Endothelial cell (in vitro differentiated cells): Measurements from ENCODE around the gene LRTM2. TPM values are rescaled to one million over a fixed set of nuclear protein-coding genes. Genes with fewer than 3 reads are reported as not detected.
"Not testable (repeated sequence)": the region's sequence is repeated elsewhere in the genome, so short reads cannot be mapped to it uniquely, and the experiment has no call there.

ENCODE experiments used
- DNase-seq: peaks from one replicate; pipeline ENCODE4 v3.0.0; 2021; ENCODE audit warnings: low spot score
- H3K27ac Mint-ChIP-seq: one replicate; pipeline ENCODE4 v1.8.0; 2021; ENCODE audit warnings: mixed read lengths, inconsistent platforms; ENCODE audit not compliant: unreplicated experiment
- H3K27me3 Mint-ChIP-seq: one replicate; pipeline ENCODE4 v1.8.0; 2021; ENCODE audit warnings: mild to moderate bottlenecking, moderate library complexity, mixed read lengths, inconsistent platforms; ENCODE audit not compliant: unreplicated experiment
- H3K36me3 Mint-ChIP-seq: one replicate; pipeline ENCODE4 v1.8.0; 2021; ENCODE audit warnings: mild to moderate bottlenecking, low read depth, mixed read lengths, inconsistent platforms; ENCODE audit not compliant: unreplicated experiment
- H3K4me1 Mint-ChIP-seq: one replicate; pipeline ENCODE4 v1.8.0; 2021; ENCODE audit warnings: mild to moderate bottlenecking, mixed read lengths, inconsistent platforms; ENCODE audit not compliant: unreplicated experiment
- H3K4me3 Mint-ChIP-seq: one replicate; pipeline ENCODE4 v1.8.0; 2021; ENCODE audit warnings: mild to moderate bottlenecking, mixed read lengths, inconsistent platforms; ENCODE audit not compliant: unreplicated experiment
- H3K9me3 Mint-ChIP-seq: one replicate; pipeline ENCODE4 v1.8.0; 2021; ENCODE audit warnings: mixed read lengths, inconsistent platforms; ENCODE audit not compliant: unreplicated experiment
- CTCF ChIP-seq: fragments of 200-600 bp; sonication (generic); IDR thresholded peaks from one replicate; pipeline ENCODE4 v1.5.0; 2021; ENCODE audit warnings: antibody characterized with exemption; ENCODE audit not compliant: unreplicated experiment
- total RNA-seq: library from RNA; stranded (reverse); fragmentation: NEBNext Ultra II Directional; extraction: Animal tissue kit (Norgen Biotek cat#: 25700); gene quantifications from one replicate; pipeline ENCODE4 v1.2.1, GENCODE V29; 2021; ENCODE audit not compliant: unreplicated experiment

The LRTM2 gene
- total RNA-seq, 1 donor from 2014 or later: not detected

DNA sequence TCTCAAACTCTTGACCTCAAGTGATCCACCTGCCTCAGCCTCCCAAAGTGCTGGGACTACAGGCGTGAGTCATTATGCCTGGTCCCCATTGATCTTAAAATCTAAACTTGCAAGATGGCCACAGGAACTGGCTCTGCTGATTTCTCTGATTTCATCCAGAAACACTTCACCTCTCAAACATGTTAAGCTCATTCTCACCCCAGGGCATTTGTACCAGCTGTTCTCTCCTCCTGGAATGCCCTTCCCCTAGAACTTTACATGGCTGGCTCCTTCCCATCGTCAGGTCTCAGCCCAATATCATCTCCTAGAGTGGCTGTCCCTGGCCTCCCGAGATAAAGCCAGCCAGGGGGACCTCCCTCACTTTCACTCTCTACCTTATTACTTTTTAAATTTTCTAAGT is 5.3 kb upstream of the LRTM2 start:
- Mint-ChIP-seq H3K27me3 (peaks cover 9% of the 10 kb centered on the region), H3K9me3 (no peaks in the 10 kb centered on the region), H3K4me1 (peaks cover 5% of the 10 kb centered on the region), H3K4me3 (no peak overlapping the region), H3K36me3 (no peaks in the 10 kb centered on the region), H3K27ac (no peak overlapping the region)
- TF ChIP-seq CTCF: no peak
- DNase-seq: no peak

DNA sequence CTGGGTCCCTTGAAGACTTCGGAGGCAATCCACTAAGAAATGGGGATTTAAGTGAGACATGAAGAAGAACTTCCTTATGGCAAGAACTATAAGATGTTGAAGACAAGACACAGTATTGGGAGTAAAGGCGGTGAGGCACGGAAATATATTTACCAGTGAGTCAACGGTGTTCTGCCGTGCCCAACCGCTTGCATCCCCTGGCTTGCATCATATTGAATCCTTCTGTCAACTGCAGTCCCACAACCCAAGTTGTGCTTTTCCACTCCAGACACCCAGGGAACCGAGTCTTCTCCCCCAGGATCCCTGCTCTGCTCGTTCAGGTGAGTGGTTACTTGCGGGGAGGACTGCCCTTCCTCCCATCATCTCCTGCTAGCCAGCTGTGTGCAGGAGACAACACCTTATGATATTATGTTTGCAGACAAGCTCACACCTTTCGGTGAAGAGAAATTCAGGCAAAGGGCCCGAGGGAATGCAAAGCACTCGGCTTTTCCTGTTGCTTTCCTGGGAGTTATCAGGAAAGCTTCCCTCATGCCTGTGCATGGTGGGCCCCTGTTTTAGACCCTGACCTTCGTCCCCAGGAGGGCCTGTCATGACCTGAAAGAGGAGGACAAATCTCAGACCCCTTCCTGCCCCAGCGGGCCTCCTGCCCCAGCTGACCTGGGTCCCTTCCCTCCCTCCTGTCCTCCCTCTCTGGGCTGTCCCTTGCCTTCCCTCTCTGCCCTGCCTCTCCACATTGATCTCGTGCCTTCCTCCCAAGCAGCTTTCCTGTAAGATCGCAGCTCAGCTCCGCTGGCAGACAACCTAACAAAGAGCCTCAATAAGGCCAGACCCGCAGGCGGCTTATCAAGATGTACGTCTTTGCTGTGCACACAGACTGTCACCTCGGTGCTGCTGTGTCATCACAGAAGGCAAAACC is 4.3 kb upstream of the LRTM2 start:
- Mint-ChIP-seq H3K27ac (no peak overlapping the region), H3K9me3 (no peaks in the 10 kb centered on the region), H3K4me1 (peaks cover 8% of the 10 kb centered on the region), H3K36me3 (no peaks in the 10 kb centered on the region), H3K27me3 (peaks cover 16% of the 10 kb centered on the region), H3K4me3 (no peak overlapping the region)
- no peak for DNase-seq
- TF ChIP-seq CTCF: no peak

DNA sequence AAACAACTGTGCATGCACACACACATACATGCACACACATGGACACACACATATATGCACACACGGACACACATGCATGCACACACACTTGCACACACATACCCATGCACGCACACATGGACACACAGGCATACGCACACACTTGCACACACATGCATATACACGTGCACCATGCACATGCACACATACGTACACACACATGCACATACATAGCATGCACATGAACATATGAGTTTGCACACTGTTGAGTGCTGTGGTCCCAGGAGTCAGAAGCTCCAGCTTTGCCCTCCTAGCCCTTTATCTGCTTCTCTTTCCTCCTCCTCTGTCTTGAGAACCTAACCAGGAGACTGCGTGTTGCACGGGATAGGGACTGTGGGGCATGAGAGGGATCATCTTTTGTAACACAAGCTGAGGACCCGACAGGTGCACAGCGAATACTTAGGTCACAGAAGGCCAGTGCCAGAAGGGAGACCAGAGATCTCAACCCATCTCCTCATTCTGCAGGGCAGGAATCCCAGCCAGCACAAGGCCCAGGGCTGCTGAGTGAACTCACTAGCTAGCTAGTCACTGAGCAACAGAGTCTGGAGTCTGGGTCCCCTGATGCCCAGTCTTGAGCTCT is 3.5 kb upstream of the LRTM2 start:
- no peak overlapping the region for H3K27ac Mint-ChIP-seq
- H3K9me3 Mint-ChIP-seq: no peaks in the 10 kb centered on the region
- H3K36me3 Mint-ChIP-seq: no peaks in the 10 kb centered on the region
- no peak for TF ChIP-seq CTCF
- H3K4me1 Mint-ChIP-seq: peaks cover 8% of the 10 kb centered on the region
- no peak overlapping the region for H3K4me3 Mint-ChIP-seq
- no peak for DNase-seq
- H3K27me3 Mint-ChIP-seq: peaks cover 19% of the 10 kb centered on the region

DNA sequence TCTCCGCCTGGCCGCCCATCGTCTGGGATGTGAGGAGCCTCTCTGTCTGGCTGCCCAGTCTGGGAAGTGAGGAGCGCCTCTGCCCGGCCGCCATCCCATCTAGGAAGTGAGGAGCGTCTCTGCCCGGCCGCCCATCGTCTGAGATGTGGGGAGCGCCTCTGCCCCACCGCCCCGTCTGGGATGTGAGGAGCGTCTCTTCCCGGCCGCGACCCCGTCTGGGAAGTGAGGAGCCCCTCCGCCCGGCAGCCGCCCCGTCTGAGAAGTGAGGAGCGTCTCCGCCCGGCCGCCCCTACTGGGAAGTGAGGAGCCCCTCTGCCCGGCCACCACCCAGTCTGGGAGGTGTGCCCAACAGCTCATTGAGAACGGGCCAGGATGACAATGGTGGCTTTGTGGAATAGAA is 2.4 kb upstream of the LRTM2 start:
- not testable (repeated sequence) for DNase-seq, H3K4me3 Mint-ChIP-seq, H3K36me3 Mint-ChIP-seq, H3K27ac Mint-ChIP-seq, H3K9me3 Mint-ChIP-seq, H3K4me1 Mint-ChIP-seq
- peaks cover 22% of the 10 kb centered on the region for H3K27me3 Mint-ChIP-seq

DNA sequence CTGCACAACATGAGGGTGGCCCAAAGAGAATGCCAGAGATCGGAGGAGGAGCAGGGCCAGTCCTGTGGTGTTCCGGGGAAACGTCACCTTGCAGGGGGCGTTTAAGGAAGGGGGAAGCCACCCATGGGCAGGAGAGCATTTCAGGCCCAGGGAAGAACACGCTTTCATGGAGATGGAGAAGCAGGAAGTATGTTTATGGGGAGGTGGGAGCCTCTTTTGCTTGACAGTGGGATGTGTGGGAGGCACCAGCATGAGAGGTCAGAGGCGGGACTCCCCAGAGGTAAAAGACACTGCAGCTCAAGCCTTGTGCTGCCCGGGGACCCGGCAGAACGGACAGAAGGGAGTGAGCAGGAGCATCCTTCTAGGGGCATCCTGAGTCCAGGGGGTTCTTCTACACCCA is 1.3 kb upstream of the LRTM2 start:
- Mint-ChIP-seq H3K9me3 (no peaks in the 10 kb centered on the region), H3K4me3 (no peak overlapping the region), H3K27ac (no peak overlapping the region), H3K27me3 (peaks cover 22% of the 10 kb centered on the region), H3K4me1 (peaks cover 8% of the 10 kb centered on the region), H3K36me3 (no peaks in the 10 kb centered on the region)
- DNase-seq: no peak
- TF ChIP-seq CTCF: no peak
